Activated CD4-positive, alpha-beta memory T cell treated with anti-CD3 and anti-CD28 coated beads, Interleukin-2, amount 10 ng/mL, durations not matched to agents 7 days and 5 days (primary cell): Measurements from ENCODE around the gene BRD8. TPM values are rescaled to one million over a fixed set of nuclear protein-coding genes. Genes with fewer than 3 reads are reported as not detected.
"Not testable (repeated sequence)": the region's sequence is repeated elsewhere in the genome, so short reads cannot be mapped to it uniquely, and the experiment has no call there.

Experiments
- CTCF ChIA-PET: fragments of 350-600 bp; sonication (Branson Sonifier 250); formaldehyde crosslinking; loops from one replicate; lab custom pipeline; 2021; ENCODE audit warnings: antibody characterized with exemption, inconsistent platforms; lab: Charles Lee
- POLR2A ChIA-PET: fragments of 350-600 bp; sonication (Branson Sonifier 250); formaldehyde crosslinking; loops from one replicate; lab custom pipeline; 2021; ENCODE audit warnings: antibody characterized with exemption; lab: Charles Lee
- DNase-seq: peaks from one replicate; pipeline ENCODE4 v3.0.0-alpha.2; 2020
- H3K27ac Mint-ChIP-seq: one replicate; pipeline ENCODE4 v1.8.0; 2021; ENCODE audit warnings: mild to moderate bottlenecking, mixed read lengths
- H3K27me3 Mint-ChIP-seq: one replicate; pipeline ENCODE4 v1.8.0; 2021; ENCODE audit warnings: mixed read lengths
- H3K36me3 Mint-ChIP-seq: one replicate; pipeline ENCODE4 v1.8.0; 2021; ENCODE audit warnings: low read depth, mixed read lengths
- H3K4me1 Mint-ChIP-seq: one replicate; pipeline ENCODE4 v1.8.0; 2021; ENCODE audit warnings: mixed read lengths
- H3K4me3 Mint-ChIP-seq: one replicate; pipeline ENCODE4 v1.8.0; 2021; ENCODE audit warnings: mild to moderate bottlenecking, mixed read lengths
- H3K9me3 Mint-ChIP-seq: one replicate; pipeline ENCODE4 v1.8.0; 2021; ENCODE audit warnings: mixed read lengths
- total RNA-seq, 2 experiments: library from RNA; stranded (reverse); gene quantifications; one replicate each; pipeline ENCODE4 v1.2.3, GENCODE V29; 2021

BRD8 gene, protein sequence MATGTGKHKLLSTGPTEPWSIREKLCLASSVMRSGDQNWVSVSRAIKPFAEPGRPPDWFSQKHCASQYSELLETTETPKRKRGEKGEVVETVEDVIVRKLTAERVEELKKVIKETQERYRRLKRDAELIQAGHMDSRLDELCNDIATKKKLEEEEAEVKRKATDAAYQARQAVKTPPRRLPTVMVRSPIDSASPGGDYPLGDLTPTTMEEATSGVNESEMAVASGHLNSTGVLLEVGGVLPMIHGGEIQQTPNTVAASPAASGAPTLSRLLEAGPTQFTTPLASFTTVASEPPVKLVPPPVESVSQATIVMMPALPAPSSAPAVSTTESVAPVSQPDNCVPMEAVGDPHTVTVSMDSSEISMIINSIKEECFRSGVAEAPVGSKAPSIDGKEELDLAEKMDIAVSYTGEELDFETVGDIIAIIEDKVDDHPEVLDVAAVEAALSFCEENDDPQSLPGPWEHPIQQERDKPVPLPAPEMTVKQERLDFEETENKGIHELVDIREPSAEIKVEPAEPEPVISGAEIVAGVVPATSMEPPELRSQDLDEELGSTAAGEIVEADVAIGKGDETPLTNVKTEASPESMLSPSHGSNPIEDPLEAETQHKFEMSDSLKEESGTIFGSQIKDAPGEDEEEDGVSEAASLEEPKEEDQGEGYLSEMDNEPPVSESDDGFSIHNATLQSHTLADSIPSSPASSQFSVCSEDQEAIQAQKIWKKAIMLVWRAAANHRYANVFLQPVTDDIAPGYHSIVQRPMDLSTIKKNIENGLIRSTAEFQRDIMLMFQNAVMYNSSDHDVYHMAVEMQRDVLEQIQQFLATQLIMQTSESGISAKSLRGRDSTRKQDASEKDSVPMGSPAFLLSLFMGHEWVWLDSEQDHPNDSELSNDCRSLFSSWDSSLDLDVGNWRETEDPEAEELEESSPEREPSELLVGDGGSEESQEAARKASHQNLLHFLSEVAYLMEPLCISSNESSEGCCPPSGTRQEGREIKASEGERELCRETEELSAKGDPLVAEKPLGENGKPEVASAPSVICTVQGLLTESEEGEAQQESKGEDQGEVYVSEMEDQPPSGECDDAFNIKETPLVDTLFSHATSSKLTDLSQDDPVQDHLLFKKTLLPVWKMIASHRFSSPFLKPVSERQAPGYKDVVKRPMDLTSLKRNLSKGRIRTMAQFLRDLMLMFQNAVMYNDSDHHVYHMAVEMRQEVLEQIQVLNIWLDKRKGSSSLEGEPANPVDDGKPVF
- total RNA-seq = 10 to 100 TPM; 62.9 to 72.7 TPM

DNA sequence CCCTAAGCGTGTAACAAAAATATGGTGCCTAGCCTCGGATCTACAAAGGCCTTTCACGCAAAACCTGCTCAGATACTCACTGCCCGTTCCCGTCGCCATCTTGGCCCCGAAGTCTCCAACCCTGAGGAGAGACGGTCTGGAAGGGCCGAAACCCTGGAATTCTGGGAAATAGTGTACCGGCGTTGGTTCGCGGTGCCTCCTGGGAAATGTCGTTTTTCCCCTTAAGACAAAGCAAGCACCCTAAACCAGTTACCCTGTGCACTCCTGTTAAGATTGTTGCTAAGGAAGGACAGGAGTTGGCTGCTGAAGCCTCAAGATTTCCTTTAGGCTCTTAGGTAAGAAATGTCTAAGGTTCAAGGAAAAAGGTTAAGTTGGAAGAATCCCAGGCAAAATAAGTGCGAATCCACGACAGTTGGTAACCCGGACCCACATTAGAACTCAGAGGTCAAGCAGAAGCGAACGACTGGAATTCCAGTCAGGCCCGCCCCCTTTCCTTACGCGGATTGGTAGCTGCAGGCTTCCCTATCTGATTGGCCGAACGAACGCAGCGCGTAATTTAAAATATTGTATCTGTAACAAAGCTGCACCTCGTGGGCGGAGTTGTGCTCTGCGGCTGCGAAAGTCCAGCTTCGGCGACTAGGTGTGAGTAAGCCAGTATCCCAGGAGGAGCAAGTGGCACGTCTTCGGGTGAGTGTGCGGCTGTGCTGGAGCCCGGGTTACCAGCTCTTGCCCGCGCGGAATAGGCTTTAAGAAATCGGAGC is at the start of gene BRD8, which contains the start of gene KIF20A:
TSS of gene BRD8 (minus strand) at position 115 of the 761 bp plus-strand sequence. CDS start at position 99, 16 bp downstream.
TSS of gene KIF20A (plus strand) at position 597 of the 761 bp plus-strand sequence. CDS start 569 bp downstream, outside the sequence.
- no peak within 1 kb of the TSS for H3K4me3 Mint-ChIP-seq
- H3K9me3 Mint-ChIP-seq = no peaks in the 10 kb centered on the region
- no peak within 1 kb of the TSS for H3K27ac Mint-ChIP-seq
- peak; percentile 94 for DNase-seq
- H3K27me3 Mint-ChIP-seq = no peaks in the 10 kb centered on the region
- ChIA-PET CTCF (interaction anchor here (0.7 to 5.9 kb wide), 11 partner anchors 10 to 324 kb away, joined by 3 to 59 read pairs (median 4); partner anchors contain the start of genes CDC23, CDC25C and KDM3B), POLR2A (interaction anchor here (0.8 to 5.4 kb wide), 17 partner anchors 9 to 426 kb away, joined by 3 to 44 read pairs (median 5); partner anchors contain the start of genes CDC23, CDC25C, EGR1 and ETF1)
- H3K4me1 Mint-ChIP-seq = peaks cover 36% of the 10 kb centered on the region
- H3K36me3 Mint-ChIP-seq = peaks cover 48% of the 10 kb centered on the region

GRCh38 chr5:138226910-138227309 is 48.5 kb upstream of the BRD8 start:
- no peak for DNase-seq
- Mint-ChIP-seq H3K27ac (no peak overlapping the region), H3K27me3 (peaks cover 23% of the 10 kb centered on the region), H3K9me3 (peaks cover 2% of the 10 kb centered on the region), H3K4me3 (no peak overlapping the region), H3K4me1 (no peaks in the 10 kb centered on the region), H3K36me3 (no peaks in the 10 kb centered on the region)
- POLR2A ChIA-PET = no interaction called here
- CTCF ChIA-PET = no interaction called here

GRCh38 chr5:138224712-138225111 is 46.3 kb upstream of the BRD8 start:
- H3K27me3 Mint-ChIP-seq = peaks cover 20% of the 10 kb centered on the region
- DNase-seq = no peak
- no peaks in the 10 kb centered on the region for H3K4me1 Mint-ChIP-seq
- no peak overlapping the region for H3K4me3 Mint-ChIP-seq
- ChIA-PET POLR2A (interaction anchor here (1.0 to 1.7 kb wide), 3 partner anchors 11 to 128 kb away, joined by 4 to 6 read pairs (median 5); partner anchors contain the start of genes CDC23 and FAM53C), CTCF (interaction anchor here (1.4 kb wide), 1 partner anchor 19 kb away, joined by 3 read pairs; no protein-coding TSS in a partner anchor)
- H3K36me3 Mint-ChIP-seq = no peaks in the 10 kb centered on the region
- H3K9me3 Mint-ChIP-seq = peaks cover 2% of the 10 kb centered on the region
- H3K27ac Mint-ChIP-seq = no peak overlapping the region

GRCh38 chr5:138223532-138223931 is 45.1 kb upstream of the BRD8 start:
- no peak overlapping the region for H3K4me3 Mint-ChIP-seq
- no peak for DNase-seq
- H3K4me1 Mint-ChIP-seq = no peaks in the 10 kb centered on the region
- no peak overlapping the region for H3K27ac Mint-ChIP-seq
- CTCF ChIA-PET = interaction anchor here (0.6 to 1.2 kb wide), 5 partner anchors 45 to 185 kb away, joined by 3 to 5 read pairs (median 3); partner anchors contain the start of gene CDC25C
- H3K27me3 Mint-ChIP-seq = peaks cover 23% of the 10 kb centered on the region
- H3K9me3 Mint-ChIP-seq = peaks cover 2% of the 10 kb centered on the region
- POLR2A ChIA-PET = interaction anchor here (1.7 kb wide), 2 partner anchors 115 to 130 kb away, joined by 4 to 6 read pairs; partner anchors contain the start of gene FAM53C
- H3K36me3 Mint-ChIP-seq = no peaks in the 10 kb centered on the region

GRCh38 chr5:138216799-138217198 is 38.4 kb upstream of the BRD8 start:
- CTCF ChIA-PET = interaction anchor here (1.3 to 1.5 kb wide), 2 partner anchors 15 to 135 kb away, joined by 3 to 5 read pairs; partner anchors contain the start of gene KDM3B
- POLR2A ChIA-PET = interaction anchor here (1.8 kb wide), 1 partner anchor 15 kb away, joined by 4 read pairs; no protein-coding TSS in a partner anchor

DNA sequence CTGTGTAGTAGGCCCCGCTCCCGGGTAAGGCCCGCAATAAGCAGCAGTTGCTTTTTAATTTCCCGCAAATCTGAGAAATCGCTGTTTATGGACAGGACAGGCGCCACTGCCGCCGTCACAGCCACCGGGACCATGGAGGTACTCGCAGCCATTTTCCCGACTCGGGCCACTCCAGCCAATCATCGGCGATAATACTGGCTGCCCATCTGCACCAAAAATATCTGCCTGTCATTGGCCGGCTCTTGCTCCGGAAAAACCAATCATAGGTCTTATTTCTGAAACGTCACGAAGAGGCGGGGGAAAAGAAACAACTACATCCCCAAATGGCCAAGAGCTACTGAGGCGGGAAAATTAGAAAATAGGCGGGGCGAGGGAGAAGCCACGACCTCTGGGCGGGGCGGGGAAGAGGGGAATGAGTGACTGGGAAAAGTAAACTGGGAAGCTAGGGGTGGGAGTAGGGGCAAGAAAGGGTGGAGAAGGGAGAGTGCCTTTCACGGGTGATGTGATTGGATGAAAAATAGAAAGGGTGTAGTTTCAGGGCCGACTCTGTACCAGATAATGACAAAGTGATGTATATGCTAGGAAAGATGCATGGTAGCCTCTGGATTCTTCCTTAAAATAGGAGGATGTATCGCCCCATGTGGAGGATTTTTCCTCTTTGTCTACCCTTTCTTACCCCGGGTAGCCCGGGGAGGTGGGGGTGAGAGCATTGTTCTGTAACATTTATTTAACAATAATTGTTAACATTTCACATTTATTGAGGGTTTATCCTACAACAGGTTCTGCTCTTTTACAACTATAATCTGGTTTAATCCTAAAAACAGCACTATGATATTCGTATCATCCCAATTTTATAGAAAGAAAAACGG is 35.0 kb upstream of the BRD8 start, which contains the start of gene CDC23:
TSS of gene CDC23 (minus strand) at position 163 of the 869 bp plus-strand sequence. CDS start at position 152, 11 bp downstream.
- Mint-ChIP-seq H3K4me1 (peaks cover 24% of the 10 kb centered on the region), H3K4me3 (peak within 1 kb of the TSS; percentile 99), H3K36me3 (peaks cover 13% of the 10 kb centered on the region), H3K27me3 (no peaks in the 10 kb centered on the region), H3K9me3 (no peaks in the 10 kb centered on the region), H3K27ac (peak within 1 kb of the TSS; percentile 92)
- peak; percentile 94 for DNase-seq
- CTCF ChIA-PET = interaction anchor here (0.6 to 4.0 kb wide), 8 partner anchors 9 to 1190 kb away, joined by 3 to 41 read pairs (median 4); partner anchors contain the start of genes BRD8, EGR1, ETF1 and KDM3B
- POLR2A ChIA-PET = interaction anchor here (0.6 to 2.8 kb wide), 19 partner anchors 11 to 459 kb away, joined by 3 to 30 read pairs (median 4); partner anchors contain the start of genes BRD8, CDC25C, EGR1 and HNRNPA0

More at GRCh38 chr5:138216799-138217198, 38.4 kb upstream of the BRD8 start:
- H3K4me1 Mint-ChIP-seq = peaks cover 15% of the 10 kb centered on the region
- DNase-seq = no peak
- H3K4me3 Mint-ChIP-seq = no peak overlapping the region
- peaks cover 9% of the 10 kb centered on the region for H3K36me3 Mint-ChIP-seq
- H3K27me3 Mint-ChIP-seq = peaks cover 3% of the 10 kb centered on the region
- no peaks in the 10 kb centered on the region for H3K9me3 Mint-ChIP-seq
- no peak overlapping the region for H3K27ac Mint-ChIP-seq

DNA sequence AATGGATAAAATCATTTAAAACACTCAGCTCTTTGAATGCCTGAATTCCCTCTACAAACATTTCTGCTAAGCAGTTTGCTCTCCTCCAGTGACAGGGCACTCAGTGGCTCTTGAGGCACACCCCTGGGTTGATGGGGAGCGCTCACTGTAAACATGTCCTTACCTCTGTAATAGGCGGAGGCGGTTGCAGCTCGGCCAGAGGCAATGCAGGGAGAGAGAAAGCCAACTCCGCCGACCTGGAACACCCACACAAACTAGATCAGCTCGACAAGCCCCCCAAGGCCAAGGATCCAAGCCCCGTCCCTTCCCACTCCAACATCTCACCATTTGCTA is 34.4 kb upstream of the BRD8 start:
- Mint-ChIP-seq H3K36me3 (peaks cover 18% of the 10 kb centered on the region), H3K4me3 (peak overlapping the region; percentile 99), H3K4me1 (peaks cover 24% of the 10 kb centered on the region), H3K9me3 (no peaks in the 10 kb centered on the region), H3K27ac (peak overlapping the region; percentile 92), H3K27me3 (no peaks in the 10 kb centered on the region)
- CTCF ChIA-PET = interaction anchor here (0.6 to 4.0 kb wide), 6 partner anchors 30 to 330 kb away, joined by 3 to 41 read pairs (median 4); partner anchors contain the start of genes BRD8, EGR1, ETF1 and KDM3B
- no peak for DNase-seq
- POLR2A ChIA-PET = interaction anchor here (0.9 to 2.8 kb wide), 16 partner anchors 11 to 363 kb away, joined by 3 to 30 read pairs (median 5); partner anchors contain the start of genes BRD8, CDC25C, EGR1 and HSPA9

- POLR2A ChIA-PET = no interaction called here
- DNase-seq = no peak
- Mint-ChIP-seq H3K27me3 (no peaks in the 10 kb centered on the region), H3K36me3 (peaks cover 18% of the 10 kb centered on the region), H3K9me3 (no peaks in the 10 kb centered on the region), H3K4me1 (peaks cover 24% of the 10 kb centered on the region), H3K27ac (no peak overlapping the region), H3K4me3 (no peak overlapping the region)
- CTCF ChIA-PET = interaction anchor here (0.7 kb wide), 1 partner anchor 20 kb away, joined by 3 read pairs; no protein-coding TSS in a partner anchor
Observed at GRCh38 chr5:138210985-138211384, 32.6 kb upstream of the BRD8 start.

DNA sequence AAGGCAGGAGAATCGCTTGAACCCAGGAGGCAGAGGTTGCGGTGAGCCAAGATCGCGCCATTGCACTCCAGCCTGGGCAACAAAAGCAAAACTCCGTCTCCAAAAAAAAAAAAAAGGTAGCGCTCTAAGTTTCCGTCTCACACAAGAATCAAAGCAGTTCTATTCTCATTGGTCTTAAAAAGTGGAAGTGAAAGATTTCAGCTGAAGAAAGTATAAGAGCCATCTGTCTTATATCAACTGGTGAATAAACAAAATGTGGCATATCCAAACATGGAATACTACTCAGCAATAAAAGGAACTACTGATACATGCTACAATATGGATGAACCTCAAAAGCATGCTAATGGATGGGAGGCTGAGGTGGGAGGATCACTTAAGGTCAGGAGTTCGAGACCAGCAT is 15.4 kb upstream of the BRD8 start:
- peaks cover 51% of the 10 kb centered on the region for H3K36me3 Mint-ChIP-seq
- CTCF ChIA-PET = interaction anchor here (0.7 kb wide), 1 partner anchor 344 kb away, joined by 5 read pairs; no protein-coding TSS in a partner anchor
- DNase-seq, H3K4me1 Mint-ChIP-seq, H3K27ac Mint-ChIP-seq, H3K9me3 Mint-ChIP-seq, H3K4me3 Mint-ChIP-seq, H3K27me3 Mint-ChIP-seq: not testable (repeated sequence)
- POLR2A ChIA-PET = interaction anchor here (1.1 to 1.5 kb wide), 2 partner anchors 8 to 11 kb away, joined by 3 to 4 read pairs; no protein-coding TSS in a partner anchor

- H3K27ac Mint-ChIP-seq = no peak overlapping the region
- no peaks in the 10 kb centered on the region for H3K27me3 Mint-ChIP-seq
- ChIA-PET POLR2A (interaction anchor here (1.1 kb wide), 1 partner anchor 9 kb away, joined by 3 read pairs; no protein-coding TSS in a partner anchor), CTCF (no interaction called here)
- no peak overlapping the region for H3K4me3 Mint-ChIP-seq
- no peak for DNase-seq
- no peaks in the 10 kb centered on the region for H3K9me3 Mint-ChIP-seq
- H3K36me3 Mint-ChIP-seq = peaks cover 56% of the 10 kb centered on the region
- H3K4me1 Mint-ChIP-seq = no peaks in the 10 kb centered on the region
Observed at GRCh38 chr5:138192826-138193225, 14.4 kb upstream of the BRD8 start.
